Left lung (tissue), 10 donors: Measurements from ENCODE around the gene PKNOX2. TPM values are rescaled to one million over a fixed set of nuclear protein-coding genes. Genes with fewer than 3 reads are reported as not detected.

Source experiments
- ATAC-seq: fragments of 200-7000 bp; cut with Tn5 transposase; one replicate; pipeline ENCODE4 v1.9.1; 2020; ENCODE audit warnings: moderate library complexity
- DNase-seq, 4 donors: peaks; one replicate each; pipeline ENCODE4 v3.0.0-alpha.2; 2013 to 2020
- H3K27ac ChIP-seq, 2 donors: fragments of 200-600 bp; sonication (generic) in 1 of 2; one replicate each; pipeline versions ENCODE4 v1.5.0 to v1.8.0; 2020 to 2021
- H3K27me3 ChIP-seq, 2 donors: fragments of 200-600 bp; sonication (generic) in 1 of 2; one replicate each; pipeline versions ENCODE4 v1.5.0 to v1.8.0; 2020 to 2021
- H3K36me3 ChIP-seq, 2 donors: fragments of 200-600 bp; sonication (generic) in 1 of 2; one replicate each; pipeline versions ENCODE4 v1.5.0 to v1.8.0; 2020 to 2021
- H3K4me1 ChIP-seq, 2 donors: fragments of 200-600 bp; one replicate each; pipeline ENCODE4 v1.8.0; 2021
- H3K4me3 ChIP-seq, 2 donors: fragments of 200-600 bp; sonication (generic) in 1 of 2; one replicate each; pipeline versions ENCODE4 v1.5.0 to v1.8.0; 2020 to 2021; ENCODE audit warnings: mild to moderate bottlenecking in 1 of 2
- H3K9me3 ChIP-seq, 2 donors: fragments of 200-600 bp; sonication (generic) in 1 of 2; one replicate each; pipeline versions ENCODE4 v1.5.0 to v1.8.0; 2020 to 2021
- CTCF ChIP-seq, 2 donors: fragments of 200-600 bp; sonication (generic) in 1 of 2; IDR thresholded peaks; one replicate each; pipeline versions ENCODE4 v1.5.0 to v1.8.0; 2021; ENCODE audit warnings: antibody characterized with exemption in 2 of 2
- intact Hi-C, 2 donors: fragments of 100-400 bp; cut with DNase I; formaldehyde crosslinking; loops; one replicate each; pipeline versions ENCODE4 v1.11.2 to v1.14.2; 2022
- polyA plus RNA-seq, 6 donors: library from polyadenylated mRNA; unstranded; fragments of 120-200 nt; gene quantifications; one replicate each; pipeline ENCODE4 v1.2.1, GENCODE V29; 2013; ENCODE audit not compliant: insufficient read length in 6 of 6
- total RNA-seq, 2 donors: library from RNA; stranded (reverse); fragmentation: NEBNext Ultra II Directional; extraction: Animal tissue kit (Norgen Biotek cat#: 25700); gene quantifications; one replicate each; pipeline ENCODE4 v1.2.1, GENCODE V29; 2021
- donor health status: DM: no; HTN: yes; CAD: no.
- donor health status: DM: no; HTN: no; CAD: no.

PKNOX2 gene
- total and polyA plus RNA-seq, 8 donors: 6.7 to 18.9 (median 16.7) TPM

- TF ChIP-seq CTCF (IDR thresholded peaks at IDR 0.05): no peak
- no peaks in the 10 kb centered on the region for H3K4me1 ChIP-seq
- intact Hi-C loops: no loop called here
- no peaks in the 10 kb centered on the region for H3K9me3 ChIP-seq
- no peaks in the 10 kb centered on the region for H3K27me3 ChIP-seq
- H3K27ac ChIP-seq: no peak overlapping the region
- peak; percentile 14 for ATAC-seq
- H3K4me3 ChIP-seq: no peak overlapping the region
- DNase-seq: no peak
- no peaks in the 10 kb centered on the region for H3K36me3 ChIP-seq
These were observed 111.5 kb downstream of the PKNOX2 start for GRCh38 chr11:125275905-125276618.

DNA sequence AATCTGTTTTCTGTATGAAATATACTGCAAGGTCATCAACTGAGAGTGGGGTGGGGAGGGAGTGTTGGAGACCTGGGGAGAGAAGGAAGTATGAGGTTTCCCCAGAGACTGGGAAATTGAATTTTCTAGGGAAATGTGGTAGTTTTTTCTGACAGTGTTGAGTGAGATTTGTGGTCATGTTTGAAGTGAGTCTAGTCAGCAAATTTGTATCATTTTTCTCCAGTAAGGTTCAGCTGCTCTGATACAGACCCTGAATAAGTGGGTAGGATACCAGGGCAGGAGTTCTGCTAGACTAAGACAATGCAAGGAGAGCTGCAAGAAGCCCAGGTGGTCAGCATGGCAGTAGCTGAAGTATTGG, 112.0 kb downstream of the PKNOX2 start:
- intact Hi-C loops: no loop called here
- Histone ChIP-seq H3K27me3 (no peaks in the 10 kb centered on the region), H3K36me3 (no peaks in the 10 kb centered on the region), H3K27ac (no peak overlapping the region), H3K4me3 (no peak overlapping the region), H3K4me1 (no peaks in the 10 kb centered on the region), H3K9me3 (no peaks in the 10 kb centered on the region)
- DNase-seq (no peak), ATAC-seq (no peak)
- TF ChIP-seq CTCF (IDR thresholded peaks at IDR 0.05): no peak

DNA sequence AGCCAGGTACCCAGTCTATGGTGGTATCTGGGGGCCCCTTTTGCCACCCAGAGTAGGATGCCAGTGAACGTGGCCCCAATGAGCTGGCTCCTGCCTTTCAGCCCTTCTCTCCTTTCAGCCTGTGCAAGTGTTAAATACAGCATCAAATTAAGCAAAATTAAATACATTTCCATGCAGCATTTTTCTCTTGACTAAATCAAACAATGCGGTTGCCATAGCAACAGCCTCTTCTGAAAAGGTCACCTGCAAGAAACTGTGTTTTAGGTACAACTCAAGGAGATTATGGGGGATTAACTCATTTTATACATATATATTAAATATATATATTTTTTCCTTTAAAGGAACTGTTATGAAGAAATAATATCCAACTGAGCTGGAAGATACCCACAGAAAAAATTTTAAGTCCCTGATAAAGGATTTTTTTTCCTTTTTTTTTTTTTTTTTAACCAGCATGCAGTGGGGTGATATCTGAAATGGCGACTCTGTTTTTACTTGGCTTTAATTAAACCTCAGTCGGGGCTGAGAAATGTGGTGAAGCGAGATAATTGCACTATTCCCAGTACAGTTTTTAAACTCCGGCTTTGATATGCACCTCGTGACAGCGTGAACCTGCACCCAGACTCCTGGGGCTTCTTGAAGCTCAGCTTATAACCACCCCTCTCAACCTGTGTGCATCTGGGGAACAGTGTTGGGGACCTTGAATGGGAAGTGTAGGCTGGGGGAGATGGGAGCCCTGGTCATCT, 115.3 kb downstream of the PKNOX2 start:
- Histone ChIP-seq H3K9me3 (no peaks in the 10 kb centered on the region), H3K36me3 (no peaks in the 10 kb centered on the region), H3K4me3 (no peak overlapping the region), H3K27me3 (no peaks in the 10 kb centered on the region), H3K4me1 (no peaks in the 10 kb centered on the region), H3K27ac (no peak overlapping the region)
- DNase-seq (no peak), ATAC-seq (no peak)
- no peak for TF ChIP-seq CTCF (IDR thresholded peaks at IDR 0.05)
- intact Hi-C loops: no loop called here

GRCh38 chr11:125280646-125281045, 116.1 kb downstream of the PKNOX2 start:
- no peak for ATAC-seq
- TF ChIP-seq CTCF (IDR thresholded peaks at IDR 0.05): no peak
- H3K4me1 ChIP-seq: no peaks in the 10 kb centered on the region
- H3K36me3 ChIP-seq: no peaks in the 10 kb centered on the region
- no peaks in the 10 kb centered on the region for H3K27me3 ChIP-seq
- no peaks in the 10 kb centered on the region for H3K9me3 ChIP-seq
- DNase-seq: no peak
- H3K27ac ChIP-seq: no peak overlapping the region
- intact Hi-C loops: no loop called here
- H3K4me3 ChIP-seq: no peak overlapping the region

GRCh38 chr11:125281831-125282595, 117.5 kb downstream of the PKNOX2 start:
- ATAC-seq: no peak
- Histone ChIP-seq H3K4me3 (no peak overlapping the region), H3K9me3 (no peaks in the 10 kb centered on the region), H3K4me1 (no peaks in the 10 kb centered on the region), H3K27ac (no peak overlapping the region), H3K27me3 (no peaks in the 10 kb centered on the region), H3K36me3 (no peaks in the 10 kb centered on the region)
- no peak for TF ChIP-seq CTCF (IDR thresholded peaks at IDR 0.05)
- no peak for DNase-seq
- intact Hi-C loops: no loop called here
